ENCODE data around the gene CLRN3.

CLRN3 gene

GRCh38 chr10:127834791-127835190 lies 58.0 kb downstream of the CLRN3 start:
- no peak for DNase-seq

GRCh38 chr10:127834221-127834620 lies 58.5 kb downstream of the CLRN3 start:
- DNase-seq, result no peak

- no peak for DNase-seq
These were observed 58.9 kb downstream of the CLRN3 start for GRCh38 chr10:127833804-127834203.

- no peak for DNase-seq
These were observed 60.2 kb downstream of the CLRN3 start for GRCh38 chr10:127832501-127832900.

- no peak for DNase-seq
These were observed 62.3 kb downstream of the CLRN3 start for GRCh38 chr10:127830414-127830813.
